Astrocyte (in vitro differentiated cells and primary cell): ENCODE measurements around the gene HPGD. TPM values are rescaled to one million over a fixed set of nuclear protein-coding genes. Genes with fewer than 3 reads are reported as not detected.

ENCODE experiments used
- DNase-seq: peaks from one replicate; pipeline ENCODE4 v3.0.0-alpha.2; 2010; ENCODE audit warnings: low read depth
- FAIRE-seq: peaks from 2 replicates; lab custom pipeline; 2011; peaks lifted over from hg19 to GRCh38; lab: Jason Lieb, UNC
- H2AFZ ChIP-seq: 2 replicates; pipeline ENCODE4 v1.6.0; 2012; ENCODE audit warnings: low read depth, low read length, inconsistent platforms
- H3K27ac ChIP-seq: 2 replicates; pipeline ENCODE4 v1.5.1; 2011; ENCODE audit warnings: low read depth, low read length, inconsistent platforms
- H3K27me3 ChIP-seq: 2 replicates; pipeline ENCODE4 v1.6.0; 2011; ENCODE audit warnings: low read length, inconsistent platforms; ENCODE audit not compliant: insufficient read depth
- H3K36me3 ChIP-seq: 2 replicates; pipeline ENCODE4 v1.5.1; 2011; ENCODE audit warnings: low read length, inconsistent platforms; ENCODE audit not compliant: insufficient read depth
- H3K4me1 ChIP-seq: 2 replicates; pipeline ENCODE4 v1.5.1; 2011; ENCODE audit warnings: low read length, inconsistent platforms; ENCODE audit not compliant: insufficient read depth
- H3K4me2 ChIP-seq: 2 replicates; pipeline ENCODE4 v1.6.0; 2012; ENCODE audit warnings: low read length, inconsistent platforms
- H3K4me3 ChIP-seq: 2 replicates; pipeline ENCODE4 v1.5.1; 2011; ENCODE audit warnings: low read depth, mild to moderate bottlenecking, low read length, inconsistent platforms; ENCODE audit not compliant: insufficient read depth
- H3K79me2 ChIP-seq: 2 replicates; pipeline ENCODE4 v1.6.0; 2012; ENCODE audit warnings: mild to moderate bottlenecking, low read length, inconsistent platforms; ENCODE audit not compliant: insufficient read depth
- H3K9ac ChIP-seq: 2 replicates; pipeline ENCODE4 v1.6.0; 2012; ENCODE audit warnings: mild to moderate bottlenecking, low read length, inconsistent platforms
- H3K9me3 ChIP-seq: 2 replicates; pipeline ENCODE4 v1.5.1; 2012; ENCODE audit warnings: low read depth, mild to moderate bottlenecking, low read length, inconsistent platforms; ENCODE audit not compliant: insufficient read depth
- H4K20me1 ChIP-seq: 2 replicates; pipeline ENCODE4 v1.6.0; 2012; ENCODE audit warnings: low read length, inconsistent platforms; ENCODE audit not compliant: insufficient read depth
- H3K27ac Mint-ChIP-seq: one replicate; pipeline ENCODE4 v1.8.0; 2021; ENCODE audit warnings: mild to moderate bottlenecking, mixed read lengths; ENCODE audit not compliant: unreplicated experiment
- H3K27me3 Mint-ChIP-seq: one replicate; pipeline ENCODE4 v1.8.0; 2021; ENCODE audit warnings: low read depth, mixed read lengths; ENCODE audit not compliant: unreplicated experiment
- H3K36me3 Mint-ChIP-seq: one replicate; pipeline ENCODE4 v1.8.0; 2021; ENCODE audit warnings: low read depth, mixed read lengths; ENCODE audit not compliant: unreplicated experiment
- H3K4me1 Mint-ChIP-seq: one replicate; pipeline ENCODE4 v1.8.0; 2021; ENCODE audit warnings: low read depth, mixed read lengths; ENCODE audit not compliant: unreplicated experiment
- H3K4me3 Mint-ChIP-seq: one replicate; pipeline ENCODE4 v1.8.0; 2021; ENCODE audit warnings: mild to moderate bottlenecking, moderate library complexity, mixed read lengths; ENCODE audit not compliant: unreplicated experiment
- H3K9me3 Mint-ChIP-seq: one replicate; pipeline ENCODE4 v1.8.0; 2021; ENCODE audit warnings: mild to moderate bottlenecking, mixed read lengths; ENCODE audit not compliant: unreplicated experiment
- CTCF ChIP-seq: IDR thresholded peaks from 2 replicates; pipeline ENCODE4 v1.5.1; 2011; ENCODE audit warnings: low read depth, mild to moderate bottlenecking, inconsistent platforms, low read length, moderate library complexity; ENCODE audit not compliant: insufficient read depth
- EZH2 ChIP-seq: IDR thresholded peaks from 2 replicates; pipeline ENCODE4 v1.6.1; 2012; ENCODE audit warnings: mild to moderate bottlenecking, low read length, inconsistent platforms; ENCODE audit not compliant: insufficient read depth
- total RNA-seq: library from RNA; stranded (reverse); gene quantifications from 2 replicates; pipeline ENCODE4 v1.2.1, GENCODE V29; 2021

HPGD gene
- total RNA-seq, 1 donor from 2014 or later: 0.20 TPM

GRCh38 chr4:174450786-174451125 is 71.5 kb downstream of the HPGD start:
- Mint-ChIP-seq H3K4me3 (no peak overlapping the region), H3K4me1 (peaks cover 5% of the 10 kb centered on the region), H3K9me3 (no peaks in the 10 kb centered on the region), H3K27me3 (peaks cover 1% of the 10 kb centered on the region), H3K27ac (no peak overlapping the region), H3K36me3 (no peaks in the 10 kb centered on the region)
- Histone ChIP-seq H3K79me2 (no peaks in the 10 kb centered on the region), H3K4me2 (no peak overlapping the region), H3K27me3 (no peaks in the 10 kb centered on the region), H2AFZ (no peak overlapping the region), H3K4me3 (no peak overlapping the region), H3K36me3 (no peaks in the 10 kb centered on the region), H3K4me1 (no peaks in the 10 kb centered on the region), H3K9me3 (no peaks in the 10 kb centered on the region), H3K27ac (no peak overlapping the region), H3K9ac (no peak overlapping the region), H4K20me1 (no peaks in the 10 kb centered on the region)
- FAIRE-seq (no peak), DNase-seq (no peak)
- no peak for TF ChIP-seq EZH2
- TF ChIP-seq CTCF: no peak

GRCh38 chr4:174449944-174450785 is 72.1 kb downstream of the HPGD start:
- H3K79me2 ChIP-seq: no peaks in the 10 kb centered on the region
- no peak overlapping the region for H3K27ac Mint-ChIP-seq
- no peaks in the 10 kb centered on the region for H3K9me3 Mint-ChIP-seq
- no peak overlapping the region for H3K4me3 Mint-ChIP-seq
- DNase-seq (no peak), FAIRE-seq (no peak)
- H3K27me3 Mint-ChIP-seq: peaks cover 1% of the 10 kb centered on the region
- H3K4me1 Mint-ChIP-seq: peaks cover 5% of the 10 kb centered on the region
- H3K9ac ChIP-seq: no peak overlapping the region
- no peak overlapping the region for H3K27ac ChIP-seq
- H3K9me3 ChIP-seq: no peaks in the 10 kb centered on the region
- TF ChIP-seq EZH2 (no peak), CTCF (no peak)
- H3K4me2 ChIP-seq: no peak overlapping the region
- no peaks in the 10 kb centered on the region for H3K36me3 Mint-ChIP-seq
- H2AFZ ChIP-seq: no peak overlapping the region
- no peaks in the 10 kb centered on the region for H4K20me1 ChIP-seq
- H3K4me3 ChIP-seq: no peak overlapping the region
- no peaks in the 10 kb centered on the region for H3K36me3 ChIP-seq
- H3K4me1 ChIP-seq: no peaks in the 10 kb centered on the region
- H3K27me3 ChIP-seq: no peaks in the 10 kb centered on the region

GRCh38 chr4:174449152-174449551 is 73.1 kb downstream of the HPGD start:
- peaks cover 1% of the 10 kb centered on the region for H3K27me3 Mint-ChIP-seq
- H3K9ac ChIP-seq: no peak overlapping the region
- no peak for FAIRE-seq

More at GRCh38 chr4:174449152-174449551, 73.1 kb downstream of the HPGD start:
- H3K9me3 ChIP-seq: no peaks in the 10 kb centered on the region
- H3K4me2 ChIP-seq: no peak overlapping the region
- H3K4me3 ChIP-seq: no peak overlapping the region
- TF ChIP-seq CTCF (no peak), EZH2 (no peak)
- H3K79me2 ChIP-seq: no peaks in the 10 kb centered on the region
- no peaks in the 10 kb centered on the region for H3K36me3 ChIP-seq
- no peak for DNase-seq
- H2AFZ ChIP-seq: no peak overlapping the region
- Mint-ChIP-seq H3K27ac (no peak overlapping the region), H3K4me3 (no peak overlapping the region), H3K9me3 (no peaks in the 10 kb centered on the region), H3K4me1 (peaks cover 5% of the 10 kb centered on the region), H3K36me3 (no peaks in the 10 kb centered on the region)
- no peaks in the 10 kb centered on the region for H3K4me1 ChIP-seq
- no peaks in the 10 kb centered on the region for H4K20me1 ChIP-seq
- H3K27ac ChIP-seq: no peak overlapping the region
- no peaks in the 10 kb centered on the region for H3K27me3 ChIP-seq
